HepG2 (cell line): ENCODE results near the gene SUB1. TPM values are rescaled to one million over a fixed set of nuclear protein-coding genes. Genes with fewer than 3 reads are reported as not detected.
A peak's percentile ranks its signal among the peaks of the same experiment; 100 is the strongest.

Source experiments
- CHCHD3 ChIP-seq: sonication (generic); formaldehyde crosslinking; IDR thresholded peaks from 2 replicates; pipeline ENCODE4 v1.8.0; 2022; ENCODE audit warnings: mild to moderate bottlenecking, missing genetic modification reagents, moderate library complexity
- HDAC1 ChIP-seq: sonication (generic); formaldehyde crosslinking; IDR thresholded peaks from 2 replicates; pipeline ENCODE4 v1.5.1; 2020; ENCODE audit warnings: mild to moderate bottlenecking, missing genetic modification reagents
- HMG20B ChIP-seq: conservative IDR thresholded peaks from 2 replicates; pipeline ENCODE4 v1.6.1; 2016; ENCODE audit warnings: missing genetic modification reagents, missing compliant biosample characterization
- NR2C2 ChIP-seq: sonication (generic); formaldehyde crosslinking; IDR thresholded peaks from 2 replicates; pipeline ENCODE4 v1.4.0; 2020; ENCODE audit warnings: missing genetic modification reagents, mild to moderate bottlenecking, moderate library complexity, borderline replicate concordance
- POLR2A ChIP-seq, 2 experiments: IDR thresholded peaks; 2 replicates each; pipeline ENCODE4 v1.6.1; 2011; ENCODE audit warnings: low read depth in 2 of 2, low read length in 2 of 2, mild to moderate bottlenecking in 1 of 2, moderate library complexity in 1 of 2; ENCODE audit not compliant: insufficient read depth in 1 of 2
- XBP1 ChIP-seq: sonication (generic); formaldehyde crosslinking; IDR thresholded peaks from 2 replicates; pipeline ENCODE4 v1.5.0; 2020; ENCODE audit warnings: missing genetic modification reagents
- ZBTB7B ChIP-seq: sonication (generic); formaldehyde crosslinking; IDR thresholded peaks from 2 replicates; pipeline ENCODE4 v1.4.0; 2020; ENCODE audit warnings: missing genetic modification reagents
- ZNF256 ChIP-seq: sonication (generic); formaldehyde crosslinking; conservative IDR thresholded peaks from 2 replicates; pipeline ENCODE4 v1.4.0; 2020; ENCODE audit warnings: missing genetic modification reagents
- ZNF460 ChIP-seq: sonication (generic); formaldehyde crosslinking; IDR thresholded peaks from 2 replicates; pipeline ENCODE4 v1.5.1; 2020; ENCODE audit warnings: missing genetic modification reagents, mild to moderate bottlenecking, borderline replicate concordance
- ZNF564 ChIP-seq: sonication (generic); formaldehyde crosslinking; IDR thresholded peaks from 2 replicates; pipeline ENCODE4 v1.8.1; 2023; ENCODE audit warnings: mild to moderate bottlenecking, missing genetic modification reagents
- ZNF614 ChIP-seq: IDR thresholded peaks from 2 replicates; pipeline ENCODE4 v1.6.1; 2018; ENCODE audit warnings: missing biosample characterization, missing genetic modification reagents, inconsistent platforms, borderline replicate concordance
- ZNF652 ChIP-seq: IDR thresholded peaks from 2 replicates; pipeline ENCODE4 v1.6.1; 2016; ENCODE audit warnings: low read depth, borderline replicate concordance
- ZNF660 ChIP-seq: sonication (generic); formaldehyde crosslinking; IDR thresholded peaks from 2 replicates; pipeline ENCODE4 v1.5.1; 2020; ENCODE audit warnings: mild to moderate bottlenecking, low read depth, missing genetic modification reagents, borderline replicate concordance
- ZNF891 ChIP-seq: sonication (generic); formaldehyde crosslinking; IDR thresholded peaks from 2 replicates; pipeline ENCODE4 v1.5.0; 2020; ENCODE audit warnings: mild to moderate bottlenecking, missing genetic modification reagents
- polyA plus RNA-seq, 8 experiments: library from polyadenylated mRNA; depleted of rRNA in 3 of 8; stranded (reverse) in 7 of 8; unstranded in 1 of 8; fragments of >200 nt; fragmentation: Illumina TruSeq in 4 of 8; extraction: Trizol in 4 of 8; gene quantifications; 2 replicates each; pipeline versions ENCODE4 v1.2.1 to v1.2.3, GENCODE V29; 2011 to 2016; ENCODE audit warnings: low read depth in 4 of 8, missing spikeins in 1 of 8, mixed read lengths in 1 of 8; ENCODE audit not compliant: insufficient read depth in 1 of 8
- total RNA-seq, 5 experiments: library from RNA; depleted of rRNA; stranded (reverse); fragments of >200 nt; fragmentation: Illumina TruSeq; extraction: Trizol; gene quantifications; 2 replicates each; pipeline ENCODE4 v1.2.3, GENCODE V29; 2016; ENCODE audit warnings: low read depth in 1 of 5
- TF ChIP-seq, protein P1 (sequence below): sonication (generic); formaldehyde crosslinking; IDR thresholded peaks from 2 replicates; pipeline ENCODE4 v1.8.0; 2022; ENCODE audit warnings: missing genetic modification reagents, low read depth, mild to moderate bottlenecking, borderline replicate concordance
- TF ChIP-seq, protein P2 (sequence below): sonication (generic); formaldehyde crosslinking; IDR thresholded peaks from 2 replicates; pipeline ENCODE4 v1.5.0; 2020; ENCODE audit warnings: missing genetic modification reagents, mild to moderate bottlenecking, borderline replicate concordance
- TF ChIP-seq, protein P3 (sequence below), 2 experiments: sonication (generic) in 1 of 2; formaldehyde crosslinking in 1 of 2; IDR thresholded peaks; 2 replicates each; pipeline versions ENCODE4 v1.4.0 to v1.6.1; 2018 to 2020; ENCODE audit warnings: missing genetic modification reagents in 2 of 2, borderline replicate concordance in 1 of 2, low read depth in 1 of 2, mild to moderate bottlenecking in 1 of 2, missing biosample characterization in 1 of 2
- TF ChIP-seq, protein P4 (sequence below), 2 experiments: sonication (generic) in 1 of 2; formaldehyde crosslinking in 1 of 2; IDR thresholded peaks; 2 replicates each; pipeline versions ENCODE4 v1.5.1 to v1.6.1; 2011 to 2020; ENCODE audit warnings: borderline replicate concordance in 1 of 2, low read depth in 1 of 2, low read length in 1 of 2, mild to moderate bottlenecking in 1 of 2, missing genetic modification reagents in 1 of 2, moderate library complexity in 1 of 2
- TF ChIP-seq, protein P5 (sequence below): sonication (generic); formaldehyde crosslinking; IDR thresholded peaks from 2 replicates; pipeline ENCODE4 v1.4.0; 2020; ENCODE audit warnings: missing genetic modification reagents, borderline replicate concordance

The SUB1 gene
- total and polyA plus RNA-seq, 2 of the 13 experiments (the other 11 are each of a cell fraction or from before 2014, with no cell fraction given) = 182 to 693 TPM

DNA sequence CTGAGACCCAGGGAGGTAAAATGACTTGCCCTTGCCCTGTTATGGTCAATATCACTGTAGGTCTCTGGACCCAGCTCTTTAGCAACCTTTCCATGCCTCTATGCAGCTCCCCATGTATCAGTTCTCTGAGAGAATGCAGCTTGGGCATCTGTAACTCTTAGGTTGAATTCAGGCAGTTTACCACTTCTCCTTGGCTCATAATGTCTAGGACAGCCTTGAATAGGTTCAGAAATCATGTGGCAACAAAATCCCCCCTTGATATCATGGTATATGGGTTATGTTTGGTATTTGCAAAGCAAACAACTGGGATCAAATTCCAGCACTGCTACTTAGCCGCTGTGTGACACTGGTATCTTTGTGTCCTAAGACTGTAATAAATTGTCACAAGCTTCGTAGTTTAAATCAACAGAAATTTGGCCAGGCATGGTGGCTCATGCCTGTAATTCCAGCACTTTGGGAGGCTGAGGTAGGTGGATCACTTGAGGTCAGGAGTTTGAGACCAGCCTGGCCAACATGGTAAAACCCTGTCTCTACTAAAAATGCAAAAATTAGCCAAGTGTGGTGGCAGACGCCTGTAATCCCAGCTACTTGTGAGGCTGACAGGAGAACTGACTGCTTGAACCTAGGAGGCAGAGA, 10.7 kb upstream of the SUB1 start (continued):
- TF ChIP-seq HMG20B (CRISPR knock-in tag) = peak; percentile 85
- TF ChIP-seq CHCHD3 = no peak
- peak; percentile 13; the same call in 1 of the 2 replicates for TF ChIP-seq ZNF652 (CRISPR knock-in tag)
- TF ChIP-seq, protein P1, sequence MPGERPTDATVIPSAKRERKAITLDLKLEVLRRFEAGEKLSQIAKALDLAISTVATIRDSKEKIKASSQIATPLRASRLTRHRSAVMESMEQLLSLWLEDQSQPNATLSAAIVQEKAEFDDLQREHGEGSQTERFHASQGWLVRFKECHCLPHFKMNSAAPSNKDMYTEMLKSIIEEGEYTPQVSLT = no peak
- TF ChIP-seq NR2C2 (CRISPR knock-in tag) = peak; percentile 44; the same call in 1 of the 2 replicates
- TF ChIP-seq, protein P2, sequence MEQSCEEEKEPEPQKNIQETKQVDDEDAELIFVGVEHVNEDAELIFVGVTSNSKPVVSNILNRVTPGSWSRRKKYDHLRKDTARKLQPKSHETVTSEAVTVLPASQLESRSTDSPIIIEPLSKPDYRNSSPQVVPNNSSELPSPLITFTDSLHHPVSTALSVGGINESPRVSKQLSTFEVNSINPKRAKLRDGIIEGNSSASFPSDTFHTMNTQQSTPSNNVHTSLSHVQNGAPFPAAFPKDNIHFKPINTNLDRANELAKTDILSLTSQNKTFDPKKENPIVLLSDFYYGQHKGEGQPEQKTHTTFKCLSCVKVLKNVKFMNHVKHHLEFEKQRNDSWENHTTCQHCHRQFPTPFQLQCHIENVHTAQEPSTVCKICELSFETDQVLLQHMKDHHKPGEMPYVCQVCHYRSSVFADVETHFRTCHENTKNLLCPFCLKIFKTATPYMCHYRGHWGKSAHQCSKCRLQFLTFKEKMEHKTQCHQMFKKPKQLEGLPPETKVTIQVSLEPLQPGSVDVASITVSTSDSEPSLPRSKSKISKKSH = no peak
- TF ChIP-seq, protein P3, sequence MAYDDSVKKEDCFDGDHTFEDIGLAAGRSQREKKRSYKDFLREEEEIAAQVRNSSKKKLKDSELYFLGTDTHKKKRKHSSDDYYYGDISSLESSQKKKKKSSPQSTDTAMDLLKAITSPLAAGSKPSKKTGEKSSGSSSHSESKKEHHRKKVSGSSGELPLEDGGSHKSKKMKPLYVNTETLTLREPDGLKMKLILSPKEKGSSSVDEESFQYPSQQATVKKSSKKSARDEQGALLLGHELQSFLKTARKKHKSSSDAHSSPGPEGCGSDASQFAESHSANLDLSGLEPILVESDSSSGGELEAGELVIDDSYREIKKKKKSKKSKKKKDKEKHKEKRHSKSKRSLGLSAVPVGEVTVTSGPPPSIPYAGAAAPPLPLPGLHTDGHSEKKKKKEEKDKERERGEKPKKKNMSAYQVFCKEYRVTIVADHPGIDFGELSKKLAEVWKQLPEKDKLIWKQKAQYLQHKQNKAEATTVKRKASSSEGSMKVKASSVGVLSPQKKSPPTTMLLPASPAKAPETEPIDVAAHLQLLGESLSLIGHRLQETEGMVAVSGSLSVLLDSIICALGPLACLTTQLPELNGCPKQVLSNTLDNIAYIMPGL (CRISPR knock-in tag; IDR thresholded peaks at IDR 0.05; ENCODE audit: borderline replicate concordance in 1 of 2, low read depth in 1 of 2) = peak in 1 of 2 experiments; percentile 30; a peak in 1 of 4 replicates
- TF ChIP-seq, protein P4, sequence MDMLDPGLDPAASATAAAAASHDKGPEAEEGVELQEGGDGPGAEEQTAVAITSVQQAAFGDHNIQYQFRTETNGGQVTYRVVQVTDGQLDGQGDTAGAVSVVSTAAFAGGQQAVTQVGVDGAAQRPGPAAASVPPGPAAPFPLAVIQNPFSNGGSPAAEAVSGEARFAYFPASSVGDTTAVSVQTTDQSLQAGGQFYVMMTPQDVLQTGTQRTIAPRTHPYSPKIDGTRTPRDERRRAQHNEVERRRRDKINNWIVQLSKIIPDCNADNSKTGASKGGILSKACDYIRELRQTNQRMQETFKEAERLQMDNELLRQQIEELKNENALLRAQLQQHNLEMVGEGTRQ (IDR thresholded peaks at IDR 0.05; ENCODE audit: low read depth, low read length) = no peak
- TF ChIP-seq, protein P4 (CRISPR knock-in tag; IDR thresholded peaks at IDR 0.05; ENCODE audit: borderline replicate concordance) = no peak
- TF ChIP-seq, protein P5, sequence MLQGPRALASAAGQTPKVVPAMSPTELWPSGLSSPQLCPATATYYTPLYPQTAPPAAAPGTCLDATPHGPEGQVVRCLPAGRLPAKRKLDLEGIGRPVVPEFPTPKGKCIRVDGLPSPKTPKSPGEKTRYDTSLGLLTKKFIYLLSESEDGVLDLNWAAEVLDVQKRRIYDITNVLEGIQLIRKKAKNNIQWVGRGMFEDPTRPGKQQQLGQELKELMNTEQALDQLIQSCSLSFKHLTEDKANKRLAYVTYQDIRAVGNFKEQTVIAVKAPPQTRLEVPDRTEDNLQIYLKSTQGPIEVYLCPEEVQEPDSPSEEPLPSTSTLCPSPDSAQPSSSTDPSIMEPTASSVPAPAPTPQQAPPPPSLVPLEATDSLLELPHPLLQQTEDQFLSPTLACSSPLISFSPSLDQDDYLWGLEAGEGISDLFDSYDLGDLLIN (CRISPR knock-in tag) = no peak
- no peak for TF ChIP-seq ZNF660
- peak; percentile 59 for TF ChIP-seq HDAC1 (CRISPR knock-in tag)
- TF ChIP-seq ZNF614 (CRISPR knock-in tag) = peak; percentile 80; the same call in 1 of the 2 replicates
- peak; percentile 81 for TF ChIP-seq ZBTB7B (CRISPR knock-in tag)
- no peak for TF ChIP-seq ZNF256
- peak; percentile 33; the same call in 1 of the 2 replicates for TF ChIP-seq ZNF564 (CRISPR knock-in tag)
- TF ChIP-seq ZNF891 (CRISPR knock-in tag) = no peak
- peak; percentile 88; the same call in 1 of the 2 replicates for TF ChIP-seq ZNF460 (CRISPR knock-in tag)
- TF ChIP-seq POLR2A (IDR thresholded peaks at IDR 0.05; ENCODE audit: insufficient read depth in 1 of 2, low read depth in 2 of 2, low read length in 2 of 2) = no peak
- TF ChIP-seq XBP1 (CRISPR knock-in tag) = 0 out of 2 replicates have a peak, but pooled peaks have one; percentile 51
